Panc1 (cell line): ENCODE data around the gene ATXN7L1. TPM values are rescaled to one million over a fixed set of nuclear protein-coding genes. Genes with fewer than 3 reads are reported as not detected.

Source experiments
- ATAC-seq: fragments of 200-7000 bp; cut with Tn5 transposase; 2 replicates; pipeline ENCODE4 v1.9.1; 2020; ENCODE audit warnings: mild to moderate bottlenecking, moderate library complexity
- BruUV-seq: library from RNA; stranded (reverse); fragments of 400-500 nt; replicated peaks from 2 replicates; lab custom pipeline; 2021; lab: Mats Ljungman, UMichigan
- CTCF ChIA-PET: fragments of 300-600 bp; sonication (Branson Sonifier 250); formaldehyde crosslinking; loops from one replicate; lab custom pipeline; 2022; ENCODE audit warnings: antibody characterized with exemption; lab: Charles Lee
- POLR2A ChIA-PET: fragments of 300-600 bp; sonication (Branson Sonifier 250); formaldehyde crosslinking; loops from one replicate; lab custom pipeline; 2022; ENCODE audit warnings: antibody characterized with exemption; lab: Charles Lee
- DNase-seq: peaks from one replicate; pipeline ENCODE4 v3.0.0-alpha.2; 2010; ENCODE audit warnings: low read depth, low spot score
- H3K27ac ChIP-seq: 2 replicates; pipeline ENCODE4 v1.5.1; 2011; ENCODE audit warnings: mild to moderate bottlenecking, low read length, inconsistent platforms
- H3K27me3 ChIP-seq: fragments of 200-500 bp; sonication (Bioruptor generic); 2 replicates; pipeline ENCODE4 v1.6.0; 2014; ENCODE audit warnings: low read length, inconsistent platforms; ENCODE audit not compliant: control insufficient read depth, insufficient read depth
- H3K36me3 ChIP-seq: fragments of 200-500 bp; sonication (Bioruptor generic); 2 replicates; pipeline ENCODE4 v1.5.1; 2014; ENCODE audit warnings: inconsistent platforms, mild to moderate bottlenecking, low read length, moderate library complexity; ENCODE audit not compliant: control insufficient read depth, insufficient read depth
- H3K4me1 ChIP-seq: 2 replicates; pipeline ENCODE4 v1.5.1; 2011; ENCODE audit warnings: inconsistent platforms, mild to moderate bottlenecking, low read length, moderate library complexity; ENCODE audit not compliant: control insufficient read depth, insufficient read depth
- H3K4me3 ChIP-seq, 2 experiments: 2 replicates each; pipeline ENCODE4 v1.5.1; 2011 to 2012; ENCODE audit warnings: low read depth in 2 of 2, low read length in 2 of 2, mild to moderate bottlenecking in 2 of 2, inconsistent platforms in 1 of 2, moderate library complexity in 1 of 2
- H3K9me3 ChIP-seq: fragments of 200-500 bp; sonication (Bioruptor generic); 2 replicates; pipeline ENCODE4 v1.5.1; 2014; ENCODE audit warnings: low read depth, mild to moderate bottlenecking, inconsistent platforms, low read length, moderate library complexity; ENCODE audit not compliant: control insufficient read depth, insufficient read depth
- POLR2AphosphoS5 ChIP-seq: IDR thresholded peaks from 2 replicates; pipeline ENCODE4 v1.6.1; 2012; ENCODE audit warnings: mild to moderate bottlenecking, low read depth, low read length, moderate library complexity
- SIN3A ChIP-seq: IDR thresholded peaks from 2 replicates; pipeline ENCODE4 v1.6.1; 2012; ENCODE audit warnings: low read depth, mild to moderate bottlenecking, low read length, moderate library complexity, borderline replicate concordance; ENCODE audit not compliant: insufficient read depth
- TCF7L2 ChIP-seq: IDR thresholded peaks from 2 replicates; pipeline ENCODE4 v1.6.1; 2011; ENCODE audit warnings: mild to moderate bottlenecking, low read depth, low read length, inconsistent platforms
- in situ Hi-C: cut with HindIII; loops from 2 replicates; pipeline ENCODE4 v1.10.0; 2016; ENCODE audit warnings: low sequenced_read_pairs, low pct_unique_long_range_greater_than_20kb
- intact Hi-C: fragments of 100-400 bp; cut with micrococcal nuclease; formaldehyde crosslinking; loops from one replicate; pipeline ENCODE4 v1.10.0; 2022; ENCODE audit not compliant: unreplicated experiment
- total RNA-seq: library from RNA; stranded (reverse); gene quantifications from one replicate; pipeline ENCODE4 v1.2.1, GENCODE V29; 2021; ENCODE audit not compliant: unreplicated experiment
- TF ChIP-seq, protein P1 (sequence below), 2 experiments: IDR thresholded peaks; 2 replicates each; pipeline ENCODE4 v1.6.1; 2011 to 2012; ENCODE audit warnings: low read depth in 2 of 2, control low read depth in 1 of 2, low read length in 1 of 2, mild to moderate bottlenecking in 1 of 2, moderate library complexity in 1 of 2; ENCODE audit not compliant: insufficient read depth in 1 of 2
- TF ChIP-seq, protein P2 (sequence below): fragments of 450-650 bp; IDR thresholded peaks from 2 replicates; pipeline ENCODE4 v1.5.1; 2017; ENCODE audit warnings: mild to moderate bottlenecking

Gene ATXN7L1
- total RNA-seq, 1 experiment from 2014 or later, result 10.8 TPM

DNA sequence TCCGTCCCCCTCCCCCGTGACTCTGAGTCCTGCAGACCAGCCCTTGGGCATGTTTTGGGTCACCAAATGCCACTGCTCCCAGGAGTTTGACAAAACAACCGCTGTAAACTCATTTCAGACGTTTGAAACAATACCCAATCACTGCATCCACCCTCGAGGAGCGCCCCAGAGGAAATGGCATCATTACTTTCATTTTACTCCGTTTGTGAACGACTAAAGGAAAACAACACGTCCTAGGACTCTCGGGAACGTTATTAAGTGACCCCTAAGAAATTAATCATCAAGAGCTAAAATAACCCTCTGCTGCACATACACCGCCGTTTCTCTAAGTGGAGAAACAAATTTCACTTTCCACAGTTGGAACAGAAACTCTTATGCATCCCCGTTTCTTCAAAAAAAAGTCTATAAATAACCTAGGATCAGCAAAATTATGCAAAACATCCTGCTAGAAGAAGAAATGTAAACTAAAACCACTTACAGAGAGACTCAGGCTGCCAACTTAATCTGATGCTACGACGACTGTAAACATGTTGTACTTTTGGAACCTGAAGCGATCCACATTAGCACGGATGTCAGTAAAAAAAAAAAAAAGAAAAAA, 185.2 kb downstream of the ATXN7L1 start:
- in situ Hi-C loops, result no loop called here
- ATAC-seq (peak; percentile 32), DNase-seq (no peak)
- H3K27ac ChIP-seq, result peak overlapping the region; percentile 62
- TF ChIP-seq, protein P1, sequence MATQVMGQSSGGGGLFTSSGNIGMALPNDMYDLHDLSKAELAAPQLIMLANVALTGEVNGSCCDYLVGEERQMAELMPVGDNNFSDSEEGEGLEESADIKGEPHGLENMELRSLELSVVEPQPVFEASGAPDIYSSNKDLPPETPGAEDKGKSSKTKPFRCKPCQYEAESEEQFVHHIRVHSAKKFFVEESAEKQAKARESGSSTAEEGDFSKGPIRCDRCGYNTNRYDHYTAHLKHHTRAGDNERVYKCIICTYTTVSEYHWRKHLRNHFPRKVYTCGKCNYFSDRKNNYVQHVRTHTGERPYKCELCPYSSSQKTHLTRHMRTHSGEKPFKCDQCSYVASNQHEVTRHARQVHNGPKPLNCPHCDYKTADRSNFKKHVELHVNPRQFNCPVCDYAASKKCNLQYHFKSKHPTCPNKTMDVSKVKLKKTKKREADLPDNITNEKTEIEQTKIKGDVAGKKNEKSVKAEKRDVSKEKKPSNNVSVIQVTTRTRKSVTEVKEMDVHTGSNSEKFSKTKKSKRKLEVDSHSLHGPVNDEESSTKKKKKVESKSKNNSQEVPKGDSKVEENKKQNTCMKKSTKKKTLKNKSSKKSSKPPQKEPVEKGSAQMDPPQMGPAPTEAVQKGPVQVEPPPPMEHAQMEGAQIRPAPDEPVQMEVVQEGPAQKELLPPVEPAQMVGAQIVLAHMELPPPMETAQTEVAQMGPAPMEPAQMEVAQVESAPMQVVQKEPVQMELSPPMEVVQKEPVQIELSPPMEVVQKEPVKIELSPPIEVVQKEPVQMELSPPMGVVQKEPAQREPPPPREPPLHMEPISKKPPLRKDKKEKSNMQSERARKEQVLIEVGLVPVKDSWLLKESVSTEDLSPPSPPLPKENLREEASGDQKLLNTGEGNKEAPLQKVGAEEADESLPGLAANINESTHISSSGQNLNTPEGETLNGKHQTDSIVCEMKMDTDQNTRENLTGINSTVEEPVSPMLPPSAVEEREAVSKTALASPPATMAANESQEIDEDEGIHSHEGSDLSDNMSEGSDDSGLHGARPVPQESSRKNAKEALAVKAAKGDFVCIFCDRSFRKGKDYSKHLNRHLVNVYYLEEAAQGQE (IDR thresholded peaks at IDR 0.05; ENCODE audit: insufficient read depth in 1 of 2, low read depth in 2 of 2, low read length in 1 of 2), result no peak
- no peak for TF ChIP-seq TCF7L2
- no peak for TF ChIP-seq SIN3A
- intact Hi-C loops, result no loop called here
- ChIA-PET POLR2A (no interaction called here), CTCF (interaction anchor here (0.7 kb wide), 1 partner anchor 306 kb away, joined by 3 read pairs; no protein-coding TSS in a partner anchor)
- H3K4me1 ChIP-seq, result peaks cover 4% of the 10 kb centered on the region
- no peaks in the 10 kb centered on the region for H3K27me3 ChIP-seq
- peak overlapping the region; percentile 39 to 50 for H3K4me3 ChIP-seq
- TSS peak; percentile 57 for BruUV-seq
- H3K9me3 ChIP-seq, result no peaks in the 10 kb centered on the region
- H3K36me3 ChIP-seq, result no peaks in the 10 kb centered on the region

DNA sequence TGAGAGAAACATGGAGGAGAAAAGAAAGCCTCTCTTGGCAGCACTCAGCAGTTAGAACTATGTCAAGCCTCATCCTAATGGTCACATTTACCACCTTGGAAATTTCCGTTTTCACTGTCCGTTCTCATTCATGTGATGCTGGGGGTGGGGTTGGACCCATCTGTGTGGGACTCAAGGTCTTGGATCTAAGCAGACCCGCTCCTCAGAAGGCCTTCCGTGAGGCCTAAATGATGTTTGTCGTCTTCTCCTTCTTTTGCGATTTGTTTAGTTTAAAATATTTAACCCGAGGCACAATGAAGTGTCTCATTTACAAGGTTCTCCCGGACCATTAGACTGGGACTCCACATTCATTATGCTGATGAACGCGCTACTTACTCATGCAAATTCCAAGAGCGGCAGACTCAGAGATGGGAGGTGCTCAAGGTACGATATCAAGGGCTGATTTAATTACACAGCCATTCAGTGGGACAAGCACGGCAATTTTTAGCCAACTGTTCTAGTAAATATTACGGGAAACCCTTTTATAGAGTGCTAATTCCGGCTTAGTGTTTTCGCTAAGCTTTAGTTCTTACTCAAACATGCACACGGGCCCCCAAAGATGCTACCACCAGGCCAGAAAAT, 186.0 kb downstream of the ATXN7L1 start:
- in situ Hi-C loops, result no loop called here
- TF ChIP-seq, protein P2, sequence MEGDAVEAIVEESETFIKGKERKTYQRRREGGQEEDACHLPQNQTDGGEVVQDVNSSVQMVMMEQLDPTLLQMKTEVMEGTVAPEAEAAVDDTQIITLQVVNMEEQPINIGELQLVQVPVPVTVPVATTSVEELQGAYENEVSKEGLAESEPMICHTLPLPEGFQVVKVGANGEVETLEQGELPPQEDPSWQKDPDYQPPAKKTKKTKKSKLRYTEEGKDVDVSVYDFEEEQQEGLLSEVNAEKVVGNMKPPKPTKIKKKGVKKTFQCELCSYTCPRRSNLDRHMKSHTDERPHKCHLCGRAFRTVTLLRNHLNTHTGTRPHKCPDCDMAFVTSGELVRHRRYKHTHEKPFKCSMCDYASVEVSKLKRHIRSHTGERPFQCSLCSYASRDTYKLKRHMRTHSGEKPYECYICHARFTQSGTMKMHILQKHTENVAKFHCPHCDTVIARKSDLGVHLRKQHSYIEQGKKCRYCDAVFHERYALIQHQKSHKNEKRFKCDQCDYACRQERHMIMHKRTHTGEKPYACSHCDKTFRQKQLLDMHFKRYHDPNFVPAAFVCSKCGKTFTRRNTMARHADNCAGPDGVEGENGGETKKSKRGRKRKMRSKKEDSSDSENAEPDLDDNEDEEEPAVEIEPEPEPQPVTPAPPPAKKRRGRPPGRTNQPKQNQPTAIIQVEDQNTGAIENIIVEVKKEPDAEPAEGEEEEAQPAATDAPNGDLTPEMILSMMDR, result no peak
- TF ChIP-seq TCF7L2, result no peak
- no peak for TF ChIP-seq SIN3A
- TF ChIP-seq, protein P1 (IDR thresholded peaks at IDR 0.05; ENCODE audit: insufficient read depth in 1 of 2, low read depth in 2 of 2, low read length in 1 of 2), result no peak
- TF ChIP-seq POLR2AphosphoS5, result no peak
- DNase-seq, result no peak

More for the DNA sequence above, 186.0 kb downstream of the ATXN7L1 start:
- peak overlapping the region; percentile 62 for H3K27ac ChIP-seq
- CTCF ChIA-PET, result no interaction called here
- no TSS peak for BruUV-seq
- no peaks in the 10 kb centered on the region for H3K27me3 ChIP-seq
- no peaks in the 10 kb centered on the region for H3K36me3 ChIP-seq
- intact Hi-C loops, result no loop called here
- ATAC-seq, result no peak
- POLR2A ChIA-PET, result no interaction called here
- H3K4me1 ChIP-seq, result peaks cover 4% of the 10 kb centered on the region
- H3K4me3 ChIP-seq, result peak overlapping the region in 1 of 2 experiments; percentile 39; a peak in 2 of 4 replicates
- H3K9me3 ChIP-seq, result no peaks in the 10 kb centered on the region
